GM21576 (cell line): ENCODE results near the gene SOD1.
"Not testable (repeated sequence)": the region's sequence is repeated elsewhere in the genome, so short reads cannot be mapped to it uniquely, and the experiment has no call there.

Experiments
- ATAC-seq: cut with Tn5 transposase; IDR thresholded peaks from one replicate; pipeline ENCODE4 v1.9.1; 2021; ENCODE audit warnings: mild to moderate bottlenecking, moderate library complexity; ENCODE audit not compliant: unreplicated experiment

SOD1 gene

GRCh38 chr21:31659536-31660258 lies at the start of gene SOD1:
SOD1 (plus strand) TSS chr21:31659693; CDS start chr21:31659770, 77 bp downstream.
- ATAC-seq: peak; percentile 94

DNA sequence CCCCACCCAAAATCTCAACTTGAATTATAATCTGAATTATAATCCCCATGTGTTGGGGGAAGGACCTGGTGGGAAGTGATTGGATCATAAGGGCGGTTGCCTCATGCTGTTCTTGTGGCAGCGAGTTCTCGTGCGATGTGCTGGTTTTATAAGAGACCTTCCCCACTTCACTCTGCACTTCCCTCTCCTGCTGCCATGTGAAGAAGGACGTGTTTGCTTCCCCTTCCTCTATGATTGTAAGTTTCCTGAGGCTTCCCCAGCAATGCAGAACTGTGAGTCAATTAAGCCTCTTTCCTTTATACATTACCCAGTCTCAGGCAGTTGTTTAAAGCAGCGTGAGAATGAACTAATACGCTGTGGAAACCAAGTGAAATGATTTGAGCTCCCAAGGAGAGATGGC lies 48.0 kb upstream of the SOD1 start:
- no peak for ATAC-seq

DNA sequence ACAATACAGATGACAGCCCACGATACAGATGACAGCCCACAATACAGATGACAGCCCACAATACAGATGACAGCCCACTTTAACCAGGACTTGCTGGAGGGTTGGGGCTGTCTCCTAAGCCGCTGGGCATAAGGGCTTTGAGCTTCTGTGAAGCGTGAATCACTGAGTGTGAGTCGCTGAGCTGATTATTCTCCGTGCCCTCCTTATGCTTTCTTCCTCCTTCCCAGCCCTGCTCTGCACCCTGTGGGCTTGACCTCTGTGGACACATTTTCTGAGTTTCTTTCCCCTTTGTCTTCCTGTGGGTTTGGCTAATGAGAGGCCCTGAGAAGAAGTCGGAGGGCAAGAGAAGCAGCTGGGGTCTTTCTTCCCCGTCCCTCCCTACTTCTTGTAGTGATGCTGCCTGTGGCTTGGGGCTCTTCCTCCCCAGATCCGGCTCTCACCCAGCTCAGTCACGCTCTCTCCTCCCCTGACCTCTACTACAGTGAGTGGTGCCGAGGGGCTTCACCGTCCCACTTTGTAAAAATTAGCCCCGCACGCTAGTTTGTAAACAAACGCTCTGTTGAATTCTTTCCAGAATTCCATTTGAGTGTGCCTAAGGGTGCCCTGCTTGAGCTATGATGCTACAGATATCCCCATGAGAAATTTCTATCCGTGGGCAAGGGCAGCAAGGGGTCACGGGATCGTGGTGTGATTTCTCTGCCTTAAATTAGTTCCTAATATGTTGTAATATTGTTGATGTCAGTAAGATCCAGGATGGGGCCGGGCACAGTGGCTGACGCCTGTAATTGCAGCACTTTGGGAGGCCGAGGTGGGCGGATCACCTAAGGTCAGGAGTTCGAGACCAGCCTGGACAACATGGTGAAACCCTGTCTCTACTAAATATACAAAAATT lies 46.4 kb upstream of the SOD1 start:
- ATAC-seq: no peak

DNA sequence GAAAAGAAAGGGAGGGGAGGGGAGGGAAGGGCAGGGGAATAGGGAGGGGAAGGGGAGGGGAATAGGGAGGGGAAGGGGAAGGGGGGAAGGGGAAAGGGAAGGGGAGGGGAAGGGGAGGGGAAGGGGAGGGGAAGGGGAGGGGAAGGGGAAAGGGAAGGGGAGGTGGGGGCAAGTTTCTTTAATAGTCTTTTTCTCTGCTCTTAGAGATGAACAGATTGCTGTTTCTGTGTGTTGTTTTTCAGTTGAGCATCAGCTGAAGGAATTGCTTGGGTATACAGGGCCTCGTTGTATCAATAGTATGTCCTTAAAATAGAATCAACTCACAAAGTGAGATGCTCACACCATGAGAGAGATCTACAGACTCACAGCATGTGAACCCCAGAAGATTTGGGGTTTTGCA lies 44.8 kb upstream of the SOD1 start:
- no peak for ATAC-seq

- no peak for ATAC-seq
Measured at GRCh38 chr21:31616216-31616615, 43.3 kb upstream of the SOD1 start.

DNA sequence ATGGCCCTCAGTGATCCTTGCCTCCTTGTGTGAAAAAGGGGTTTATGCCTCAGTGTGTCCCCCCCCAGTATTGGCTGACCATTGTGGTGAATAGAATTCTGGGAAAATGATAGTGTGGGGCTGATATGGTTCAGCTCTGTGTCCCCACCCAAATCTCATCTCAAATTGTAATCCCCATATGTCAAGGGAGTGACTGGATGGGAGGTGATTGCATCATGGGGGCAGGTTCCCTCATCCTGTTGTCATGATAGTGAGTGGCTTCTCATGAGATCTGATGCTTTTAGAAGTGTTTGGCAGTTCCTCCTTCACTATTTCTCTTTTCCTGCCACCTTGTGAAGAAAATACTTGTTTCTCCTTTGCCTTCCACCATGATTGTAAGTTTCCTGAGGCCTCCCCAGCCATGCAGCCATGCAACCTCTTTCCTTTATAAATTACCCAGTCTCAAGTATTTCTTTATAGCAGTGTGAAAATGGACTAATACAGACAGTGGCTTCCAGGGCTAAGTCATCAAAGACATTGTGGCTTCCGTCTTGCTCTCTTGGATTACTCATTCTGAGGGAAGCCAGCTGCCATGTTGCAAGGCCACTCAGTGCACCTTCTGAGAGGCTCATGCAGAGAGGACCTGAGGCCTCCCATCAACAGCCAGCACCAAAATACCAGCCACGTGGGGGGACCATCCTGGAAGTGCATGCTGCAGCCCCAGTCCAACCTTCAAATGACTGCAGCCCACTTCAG lies 40.6 kb upstream of the SOD1 start:
- no peak for ATAC-seq

- ATAC-seq: no peak
Measured at GRCh38 chr21:31622397-31622796, 37.1 kb upstream of the SOD1 start.

- no peak for ATAC-seq
Measured at GRCh38 chr21:31623664-31624063, 35.8 kb upstream of the SOD1 start.

GRCh38 chr21:31624181-31624580 lies 35.3 kb upstream of the SOD1 start:
- no peak for ATAC-seq

- ATAC-seq: no peak
Measured at GRCh38 chr21:31624961-31625491, 34.5 kb upstream of the SOD1 start.

DNA sequence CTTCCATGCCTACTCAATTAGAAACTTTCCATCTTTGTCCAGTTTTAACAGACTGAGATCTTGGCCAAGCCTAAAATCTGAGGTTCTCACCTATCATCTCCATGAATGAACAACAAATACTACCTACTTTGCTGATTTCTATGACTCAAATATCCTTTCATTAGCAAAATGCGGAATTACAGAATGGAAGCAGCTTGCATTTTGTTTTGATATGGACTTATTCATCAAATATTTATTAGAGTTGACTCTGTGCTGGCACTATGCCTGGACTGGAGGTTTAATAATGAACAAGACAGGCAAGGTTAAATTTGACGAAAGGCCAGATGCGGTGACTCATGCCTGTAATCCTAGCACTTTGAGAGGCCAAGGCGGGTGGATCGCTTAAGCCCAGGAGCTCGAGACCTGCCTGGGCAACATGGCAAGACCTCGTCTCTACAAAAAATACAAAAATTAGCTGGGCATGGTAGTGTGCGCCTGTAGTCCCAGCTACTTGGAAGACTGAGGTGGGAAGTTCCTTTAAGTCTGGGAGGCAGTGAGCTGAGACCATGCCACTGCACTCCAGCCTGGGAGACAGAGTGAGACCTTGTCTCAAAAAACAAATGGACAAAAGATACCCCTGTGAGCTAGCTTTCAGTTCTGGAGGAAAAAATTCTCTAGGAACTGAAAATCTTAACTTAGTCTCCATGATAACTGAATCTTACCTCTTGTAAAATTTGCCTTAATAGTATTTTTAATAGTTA lies 29.4 kb upstream of the SOD1 start:
- ATAC-seq: no peak

DNA sequence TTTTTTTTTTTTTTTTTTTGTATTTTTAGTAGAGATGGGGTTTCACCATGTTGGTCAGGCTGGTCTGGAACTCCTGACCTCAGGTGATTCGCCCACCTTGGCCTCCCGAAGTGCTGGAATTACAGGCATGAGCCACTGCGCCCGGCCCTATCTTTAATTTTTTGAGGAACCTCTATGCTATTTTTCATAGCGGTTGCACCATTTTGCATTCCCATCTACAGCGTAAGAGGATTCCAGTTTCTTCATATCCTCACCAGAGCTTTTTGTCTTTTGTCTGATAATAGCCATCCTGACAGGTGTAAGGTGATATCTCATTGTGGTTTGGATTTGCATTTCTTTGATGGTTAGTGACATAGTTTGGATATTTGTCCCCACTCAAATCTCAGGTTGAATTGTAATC lies 27.6 kb upstream of the SOD1 start:
- ATAC-seq: not testable (repeated sequence)

DNA sequence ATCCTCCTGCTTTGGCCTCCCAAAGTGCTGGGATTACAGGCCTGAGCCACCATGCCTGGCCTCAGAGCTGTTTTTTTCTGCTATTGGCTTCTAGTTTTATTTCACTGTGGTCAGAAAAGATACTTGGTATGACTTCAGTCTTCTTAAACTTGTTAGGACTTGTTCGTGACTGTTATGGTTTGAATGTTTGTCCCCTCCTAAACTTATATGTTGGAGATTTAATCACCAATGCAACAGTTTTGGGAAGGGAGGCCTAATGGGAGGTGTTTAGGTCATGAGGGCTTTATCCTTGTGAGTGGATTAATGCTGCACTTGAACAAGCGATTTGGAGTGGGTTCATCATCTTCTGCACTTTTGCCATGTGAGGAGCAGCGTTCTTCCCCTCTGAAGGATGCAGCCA lies 24.5 kb upstream of the SOD1 start:
- no peak for ATAC-seq

GRCh38 chr21:31636874-31637273 lies 22.6 kb upstream of the SOD1 start:
- no peak for ATAC-seq

DNA sequence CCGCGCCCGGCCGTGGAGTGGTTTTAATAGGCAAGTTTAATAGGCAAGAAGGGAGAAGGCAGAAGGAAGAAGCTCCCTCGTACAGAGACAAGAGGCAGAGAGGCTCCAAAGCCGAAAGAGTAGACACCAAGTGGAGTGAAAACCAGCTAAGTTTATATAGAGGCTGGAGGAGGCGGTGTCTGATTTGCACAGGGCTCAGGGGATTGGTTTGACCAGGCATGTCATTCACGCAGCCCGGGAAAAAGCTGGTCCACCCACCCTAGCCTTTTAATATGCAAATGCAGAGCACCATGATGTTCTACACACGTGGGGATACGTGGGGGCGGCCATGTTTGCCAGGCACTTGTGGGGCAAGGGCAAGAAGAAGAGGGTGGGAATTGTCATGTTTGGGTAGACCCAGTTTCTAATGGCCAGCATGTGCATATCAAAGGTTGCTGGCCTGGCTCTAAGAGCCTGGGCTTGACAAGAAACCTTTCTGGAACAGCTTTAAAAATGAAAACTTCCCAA lies 18.0 kb upstream of the SOD1 start:
- no peak for ATAC-seq

GRCh38 chr21:31644643-31645042 lies 14.8 kb upstream of the SOD1 start:
- no peak for ATAC-seq

GRCh38 chr21:31647650-31648049 lies 11.8 kb upstream of the SOD1 start:
- ATAC-seq: peak; percentile 91

DNA sequence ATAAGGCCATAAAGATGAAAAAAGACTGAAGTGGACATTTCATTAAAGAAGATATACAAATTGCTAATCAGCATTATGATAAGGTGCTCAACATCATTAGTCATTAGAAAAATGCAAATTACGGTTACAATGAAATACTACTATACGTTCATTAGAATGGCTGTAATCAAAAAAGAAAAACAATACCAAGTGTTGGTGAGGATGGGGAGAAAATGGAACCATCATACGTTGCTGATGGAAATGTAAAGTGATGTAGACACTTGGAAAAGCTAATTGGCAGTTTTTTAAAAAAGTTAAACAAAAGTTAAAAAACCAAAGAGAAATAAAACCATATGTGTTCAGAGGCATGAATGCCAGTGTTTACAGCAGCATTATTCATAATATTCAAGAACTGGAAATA lies 8.6 kb upstream of the SOD1 start:
- ATAC-seq: no peak

GRCh38 chr21:31651491-31651890 lies 8.0 kb upstream of the SOD1 start:
- not testable (repeated sequence) for ATAC-seq

- ATAC-seq: no peak
Measured at GRCh38 chr21:31654340-31654739, 5.2 kb upstream of the SOD1 start.
